Naive B cell (primary cell): ENCODE results near the gene KLHL18. TPM values are rescaled to one million over a fixed set of nuclear protein-coding genes. Genes with fewer than 3 reads are reported as not detected.
"Not testable (repeated sequence)": the region's sequence is repeated elsewhere in the genome, so short reads cannot be mapped to it uniquely, and the experiment has no call there.

Source experiments
- ATAC-seq, 2 donors: fragments of 150-1000 bp; cut with Tn5 transposase; 2 replicates each; pipeline ENCODE4 v1.10.0; 2021; ENCODE audit warnings: low read depth in 2 of 2, mild to moderate bottlenecking in 2 of 2, moderate library complexity in 2 of 2
- DNase-seq: peaks from one replicate; pipeline ENCODE4 v3.0.0; 2022
- H3K27ac Mint-ChIP-seq, 6 donors: one replicate each; pipeline ENCODE4 v1.8.0; 2020 to 2022; ENCODE audit warnings: mild to moderate bottlenecking in 6 of 6, mixed read lengths in 6 of 6, moderate library complexity in 5 of 6, inconsistent platforms in 2 of 6
- H3K27me3 Mint-ChIP-seq, 3 donors: one replicate each; pipeline ENCODE4 v1.8.0; 2021 to 2022; ENCODE audit warnings: mixed read lengths in 3 of 3, mild to moderate bottlenecking in 1 of 3
- H3K36me3 Mint-ChIP-seq, 2 donors: one replicate each; pipeline ENCODE4 v1.8.0; 2020 to 2022; ENCODE audit warnings: mixed read lengths in 2 of 2, inconsistent platforms in 1 of 2, mild to moderate bottlenecking in 1 of 2
- H3K4me1 Mint-ChIP-seq, 3 donors: one replicate each; pipeline ENCODE4 v1.8.0; 2020 to 2022; ENCODE audit warnings: mixed read lengths in 3 of 3, inconsistent platforms in 1 of 3, mild to moderate bottlenecking in 1 of 3, moderate library complexity in 1 of 3
- H3K4me3 Mint-ChIP-seq, 8 donors: one replicate each; pipeline ENCODE4 v1.8.0; 2020 to 2022; ENCODE audit warnings: mild to moderate bottlenecking in 8 of 8, mixed read lengths in 8 of 8, moderate library complexity in 8 of 8, inconsistent platforms in 2 of 8
- H3K9me3 Mint-ChIP-seq, 7 donors: one replicate each; pipeline ENCODE4 v1.8.0; 2020 to 2022; ENCODE audit warnings: mixed read lengths in 7 of 7, mild to moderate bottlenecking in 5 of 7, inconsistent platforms in 2 of 7, moderate library complexity in 1 of 7
- polyA plus RNA-seq, 6 donors: library from polyadenylated mRNA; unstranded; fragments of 300-500 nt; fragmentation: Illumina TruSeq; gene quantifications; one replicate each; pipeline ENCODE4 v1.2.3, GENCODE V29; 2021; ENCODE audit warnings: low read depth in 6 of 6

KLHL18 gene
- polyA plus RNA-seq, 6 donors from 2014 or later = 14.7 to 23.5 (median 19.6) TPM

DNA sequence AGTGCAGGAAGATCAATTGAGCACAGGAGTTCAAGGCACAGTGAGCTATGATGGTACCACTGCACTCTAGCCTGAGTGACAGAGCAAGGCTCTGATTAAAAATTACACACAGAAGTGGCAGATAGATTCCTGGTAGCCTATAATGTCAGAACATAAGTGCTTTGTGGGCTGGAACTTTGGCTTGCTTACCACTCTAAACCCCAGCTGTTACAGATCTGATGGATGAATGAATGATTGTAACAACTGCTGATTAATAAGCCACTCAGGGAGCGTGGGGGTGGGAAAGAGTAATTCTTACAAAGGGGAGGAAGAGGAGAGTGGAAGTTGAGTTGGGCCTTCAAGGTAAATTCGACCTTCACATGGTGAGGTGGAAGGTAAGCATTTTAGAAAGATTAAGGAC lies 57.2 kb downstream of the KLHL18 start:
- Mint-ChIP-seq H3K9me3 (no peaks in the 10 kb centered on the region), H3K4me3 (no peak overlapping the region), H3K4me1 (peaks cover 0 to 4% (median 2%) of the 10 kb centered on the region in 3 donors), H3K27ac (peak overlapping the region in 1 of 6 donors; percentile 86), H3K27me3 (no peaks in the 10 kb centered on the region), H3K36me3 (peaks cover 21 to 39% of the 10 kb centered on the region in 2 donors)
- ATAC-seq = no peak
- no peak for DNase-seq

DNA sequence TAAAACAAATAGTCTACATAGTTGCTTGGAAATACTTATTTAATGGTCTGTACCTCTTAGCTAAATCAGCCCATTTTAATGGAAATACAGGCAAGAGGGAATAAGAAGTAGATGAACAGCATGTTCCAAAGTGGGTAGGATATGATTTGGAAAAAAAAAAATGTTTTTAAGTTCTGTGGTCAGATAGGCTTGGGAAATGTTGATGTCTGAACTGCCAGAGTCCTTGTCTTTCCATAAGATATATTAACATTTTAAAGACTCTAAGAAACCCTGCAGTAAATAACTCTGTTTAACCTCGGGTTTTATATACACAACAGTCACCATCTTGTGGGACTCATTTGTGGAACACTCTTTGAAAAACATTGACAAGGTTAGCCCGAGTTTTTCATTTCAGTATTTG lies 58.1 kb downstream of the KLHL18 start:
- peaks cover 21 to 43% of the 10 kb centered on the region in 2 donors for H3K36me3 Mint-ChIP-seq
- no peaks in the 10 kb centered on the region for H3K9me3 Mint-ChIP-seq
- H3K4me1 Mint-ChIP-seq = peaks cover 6 to 12% (median 8%) of the 10 kb centered on the region in 3 donors
- H3K27me3 Mint-ChIP-seq = no peaks in the 10 kb centered on the region
- no peak for ATAC-seq
- DNase-seq = no peak
- H3K27ac Mint-ChIP-seq = no peak overlapping the region
- H3K4me3 Mint-ChIP-seq = no peak overlapping the region

GRCh38 chr3:47342151-47342550 lies 59.4 kb downstream of the KLHL18 start:
- Mint-ChIP-seq H3K4me1 (peaks cover 13 to 24% (median 16%) of the 10 kb centered on the region in 3 donors), H3K27me3 (no peaks in the 10 kb centered on the region), H3K9me3 (no peaks in the 10 kb centered on the region), H3K36me3 (peaks cover 12 to 32% of the 10 kb centered on the region in 2 donors), H3K4me3 (no peak overlapping the region), H3K27ac (peak overlapping the region in 3 of 6 donors; percentile 0 to 72 (median 2))
- ATAC-seq (no peak), DNase-seq (no peak)

GRCh38 chr3:47342812-47343211 lies 60.1 kb downstream of the KLHL18 start:
- Mint-ChIP-seq H3K27ac (peak overlapping the region in 2 of 6 donors; percentile 0 to 2), H3K4me3 (no peak overlapping the region), H3K27me3 (no peaks in the 10 kb centered on the region), H3K36me3 (peaks cover 6 to 25% of the 10 kb centered on the region in 2 donors), H3K9me3 (no peaks in the 10 kb centered on the region), H3K4me1 (peaks cover 20 to 31% (median 22%) of the 10 kb centered on the region in 3 donors)
- DNase-seq = no peak
- ATAC-seq = no peak

DNA sequence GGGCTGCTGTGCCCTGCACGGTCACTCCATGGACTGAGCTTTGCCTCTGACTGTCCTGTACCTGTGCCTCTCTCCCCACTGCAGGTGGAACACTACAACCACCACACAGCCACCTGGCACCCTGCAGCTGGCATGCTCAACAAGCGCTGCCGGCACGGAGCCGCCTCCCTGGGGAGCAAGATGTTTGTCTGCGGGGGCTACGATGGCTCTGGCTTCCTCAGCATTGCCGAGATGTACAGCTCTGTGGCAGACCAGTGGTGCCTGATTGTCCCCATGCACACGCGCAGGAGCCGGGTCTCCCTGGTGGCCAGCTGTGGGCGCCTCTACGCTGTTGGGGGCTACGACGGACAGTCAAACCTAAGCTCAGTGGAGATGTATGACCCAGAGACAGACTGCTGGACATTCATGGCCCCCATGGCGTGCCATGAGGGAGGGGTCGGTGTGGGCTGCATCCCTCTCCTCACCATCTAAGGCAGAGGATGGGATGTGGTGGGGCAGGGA lies 60.8 kb downstream of the KLHL18 start:
- no peak overlapping the region for H3K27ac Mint-ChIP-seq
- no peak for ATAC-seq
- no peaks in the 10 kb centered on the region for H3K9me3 Mint-ChIP-seq
- H3K27me3 Mint-ChIP-seq = no peaks in the 10 kb centered on the region
- no peak overlapping the region for H3K4me3 Mint-ChIP-seq
- DNase-seq = no peak
- peaks cover 0 to 18% of the 10 kb centered on the region in 2 donors for H3K36me3 Mint-ChIP-seq
- peaks cover 27 to 38% (median 28%) of the 10 kb centered on the region in 3 donors for H3K4me1 Mint-ChIP-seq

DNA sequence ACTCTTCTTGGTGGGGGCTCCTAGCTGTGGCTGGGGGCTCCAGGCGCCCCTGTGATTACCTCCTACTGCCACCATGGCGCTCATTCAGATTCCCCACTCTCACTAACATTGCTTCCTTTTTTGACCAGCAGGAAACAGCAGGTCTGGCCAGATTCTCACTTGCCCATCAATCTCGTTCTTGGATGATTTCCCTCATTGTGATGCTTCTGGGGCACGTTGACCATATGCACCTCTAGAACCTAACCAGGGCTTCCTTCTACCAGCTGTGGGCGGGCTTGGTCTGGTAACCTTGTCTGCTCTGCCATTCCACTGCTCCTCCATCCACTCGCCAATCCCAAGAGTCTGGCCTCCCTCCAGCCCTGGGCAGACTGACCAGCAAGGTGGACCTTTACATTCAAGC lies 62.2 kb downstream of the KLHL18 start:
- DNase-seq (no peak), ATAC-seq (no peak)
- Mint-ChIP-seq H3K9me3 (no peaks in the 10 kb centered on the region), H3K27ac (peak overlapping the region in 2 of 6 donors; percentile 9 to 64), H3K36me3 (peaks cover 0 to 15% of the 10 kb centered on the region in 2 donors), H3K27me3 (no peaks in the 10 kb centered on the region), H3K4me1 (peaks cover 30 to 38% (median 32%) of the 10 kb centered on the region in 3 donors), H3K4me3 (no peak overlapping the region)

DNA sequence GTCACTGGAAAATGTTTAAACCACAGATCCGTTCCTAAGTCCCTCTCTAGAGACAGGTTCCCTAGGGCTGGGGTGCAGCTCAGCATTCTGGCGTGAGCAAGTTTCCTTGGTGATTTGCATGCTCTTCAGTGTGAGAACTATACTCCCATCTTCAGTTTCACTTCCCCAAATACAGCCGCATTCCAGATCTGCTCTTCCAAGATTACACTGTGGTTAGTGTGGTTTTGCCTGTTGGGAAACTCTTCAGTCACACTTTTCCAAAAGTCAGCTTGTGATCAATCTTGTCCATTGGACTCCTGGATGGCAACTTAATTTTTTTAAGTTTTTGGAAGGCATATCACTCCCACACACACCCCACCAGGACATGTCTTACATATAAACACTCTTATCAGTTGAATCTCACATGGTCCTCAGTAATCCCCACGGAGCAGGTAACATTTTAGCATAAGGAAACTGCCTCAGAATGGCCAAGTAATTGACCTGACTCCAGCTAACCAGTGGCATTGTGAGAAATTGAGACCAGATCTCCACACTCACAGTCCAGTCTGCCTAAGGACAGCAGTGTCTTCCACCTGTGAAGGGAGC lies 64.6 kb downstream of the KLHL18 start:
- Mint-ChIP-seq H3K36me3 (peaks cover 0 to 10% of the 10 kb centered on the region in 2 donors), H3K9me3 (no peaks in the 10 kb centered on the region), H3K27me3 (no peaks in the 10 kb centered on the region), H3K4me1 (peaks cover 27 to 38% (median 32%) of the 10 kb centered on the region in 3 donors), H3K27ac (peak overlapping the region in 5 of 6 donors; percentile 37 to 90 (median 80)), H3K4me3 (peak overlapping the region in 6 of 8 donors; percentile 24 to 75 (median 63))
- DNase-seq (peak; percentile 27), ATAC-seq (peak; percentile 88 to 94)

DNA sequence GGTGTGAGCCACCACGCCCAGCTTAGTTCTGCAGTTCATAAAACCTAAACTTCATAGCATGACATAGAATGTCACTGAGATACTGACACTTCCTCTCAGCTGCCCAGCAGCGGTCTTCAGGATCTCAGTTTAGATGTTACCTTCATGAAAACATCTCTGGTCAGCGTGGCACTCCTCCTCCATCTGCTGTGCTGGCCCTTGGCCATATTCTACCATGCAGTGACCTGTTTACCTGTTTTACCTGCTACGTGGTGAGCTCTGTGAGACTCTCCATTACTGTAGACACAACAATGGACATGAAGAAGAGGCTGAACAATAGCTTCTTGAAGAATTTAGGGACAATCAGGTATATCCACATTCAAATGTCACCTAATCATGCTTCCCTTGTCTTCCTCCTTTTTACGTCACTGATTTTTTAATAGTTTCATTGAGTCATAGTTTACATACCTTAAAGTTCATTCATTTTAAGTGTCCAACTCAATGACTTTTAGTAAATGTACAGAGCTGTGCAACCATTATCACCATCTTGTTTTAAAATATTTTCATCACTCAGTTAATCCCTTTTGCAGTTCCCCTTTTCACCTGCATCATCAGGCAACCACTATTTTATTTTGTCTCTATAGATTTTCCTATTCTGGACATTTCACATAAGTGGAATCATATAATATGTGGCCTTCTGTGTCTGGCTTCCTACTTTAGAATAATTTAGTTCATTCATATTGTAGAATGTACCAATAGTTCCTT lies 65.8 kb downstream of the KLHL18 start:
- peaks cover 0 to 10% of the 10 kb centered on the region in 2 donors for H3K36me3 Mint-ChIP-seq
- no peaks in the 10 kb centered on the region for H3K9me3 Mint-ChIP-seq
- DNase-seq (no peak), ATAC-seq (no peak)
- peak overlapping the region in 2 of 6 donors; percentile 28 to 87 for H3K27ac Mint-ChIP-seq
- no peaks in the 10 kb centered on the region for H3K27me3 Mint-ChIP-seq
- H3K4me1 Mint-ChIP-seq = peaks cover 26 to 38% (median 32%) of the 10 kb centered on the region in 3 donors
- peak overlapping the region in 2 of 8 donors; percentile 26 to 48 for H3K4me3 Mint-ChIP-seq

GRCh38 chr3:47355010-47355409 lies 72.3 kb downstream of the KLHL18 start:
- Mint-ChIP-seq H3K27ac (peak overlapping the region in 1 of 6 donors; percentile 88), H3K36me3 (peaks cover under 1 to 4% of the 10 kb centered on the region in 2 donors), H3K9me3 (peaks cover under 1 to 23% (median 18%) of the 10 kb centered on the region in 7 donors), H3K4me1 (peaks cover 0 to 4% (median 0%) of the 10 kb centered on the region in 3 donors), H3K27me3 (no peaks in the 10 kb centered on the region), H3K4me3 (no peak overlapping the region)
- no peak for DNase-seq
- no peak for ATAC-seq

GRCh38 chr3:47356201-47356600 lies 73.5 kb downstream of the KLHL18 start:
- Mint-ChIP-seq H3K4me3 (no peak overlapping the region), H3K27ac (no peak overlapping the region), H3K27me3 (no peaks in the 10 kb centered on the region), H3K36me3 (peaks cover 5 to 10% of the 10 kb centered on the region in 2 donors), H3K9me3 (peaks cover 5 to 29% (median 23%) of the 10 kb centered on the region in 7 donors), H3K4me1 (peaks cover 0 to 4% (median 0%) of the 10 kb centered on the region in 3 donors)
- no peak for ATAC-seq
- DNase-seq = no peak

- Mint-ChIP-seq H3K4me3 (no peak overlapping the region), H3K27ac (no peak overlapping the region), H3K27me3 (no peaks in the 10 kb centered on the region), H3K4me1 (peaks cover 9 to 14% (median 13%) of the 10 kb centered on the region in 3 donors), H3K9me3 (peaks cover 5 to 29% (median 23%) of the 10 kb centered on the region in 7 donors), H3K36me3 (peaks cover 5 to 10% of the 10 kb centered on the region in 2 donors)
- DNase-seq = no peak
- ATAC-seq = no peak
These were observed 76.6 kb downstream of the KLHL18 start for GRCh38 chr3:47359323-47359722.

GRCh38 chr3:47360110-47360517 lies 77.4 kb downstream of the KLHL18 start:
- DNase-seq, H3K36me3 Mint-ChIP-seq, ATAC-seq, H3K27me3 Mint-ChIP-seq: not testable (repeated sequence)
- Mint-ChIP-seq H3K4me1 (peaks cover 9 to 13% (median 12%) of the 10 kb centered on the region in 3 donors), H3K4me3 (peak overlapping the region in 1 of 8 donors; percentile 11), H3K9me3 (peaks cover 5 to 29% (median 23%) of the 10 kb centered on the region in 7 donors), H3K27ac (peak overlapping the region in 3 of 6 donors; percentile 3 to 65 (median 47))

DNA sequence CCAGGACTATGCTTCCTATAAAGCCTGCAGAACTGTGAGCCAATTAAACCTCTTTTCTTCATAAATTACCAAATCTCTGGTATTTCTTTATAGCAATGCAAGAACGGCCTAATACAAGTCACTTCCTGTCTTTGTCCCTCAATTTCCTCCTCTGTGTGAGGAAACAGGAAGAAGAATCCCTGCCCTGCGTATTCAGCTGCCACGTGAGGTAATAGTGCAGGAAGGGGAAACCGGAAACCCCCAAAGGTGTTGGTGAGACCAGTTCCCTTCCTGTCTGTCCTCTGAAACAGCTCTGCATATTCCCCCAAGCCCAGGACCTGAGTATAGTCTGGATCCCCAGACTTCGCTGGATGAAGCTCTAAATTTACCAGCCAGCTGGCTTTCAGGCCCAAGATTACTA lies 80.0 kb downstream of the KLHL18 start:
- Mint-ChIP-seq H3K9me3 (peaks cover 5 to 29% (median 23%) of the 10 kb centered on the region in 7 donors), H3K36me3 (peaks cover 5 to 10% of the 10 kb centered on the region in 2 donors), H3K27ac (peak overlapping the region in 5 of 6 donors; percentile 42 to 96 (median 63)), H3K27me3 (no peaks in the 10 kb centered on the region), H3K4me1 (peaks cover 9 to 13% (median 10%) of the 10 kb centered on the region in 3 donors), H3K4me3 (peak overlapping the region in 1 of 8 donors; percentile 15)
- ATAC-seq = peak; percentile 69 to 81
- peak; percentile 9 for DNase-seq
